HK-2 (cell line): ENCODE data around the gene HPS1.

Experiments used
- DNase-seq: peaks from one replicate; pipeline ENCODE4 v3.0.0-alpha.2; 2018; ENCODE audit not compliant: unreplicated experiment

HPS1 gene

GRCh38 chr10:98446661-98447221, at the start of gene HPS1:
Gene HPS1, minus strand, starts transcription at chr10:98446935. Its CDS starts 3,695 bp downstream, at chr10:98443240.
- DNase-seq = peak; percentile 82

GRCh38 chr10:98492763-98493162, 46.0 kb upstream of the HPS1 start:
- DNase-seq = no peak

GRCh38 chr10:98489561-98490481, 43.1 kb upstream of the HPS1 start:
- DNase-seq = no peak

GRCh38 chr10:98488669-98489430, 42.1 kb upstream of the HPS1 start:
- DNase-seq = no peak

GRCh38 chr10:98487649-98488048, 40.9 kb upstream of the HPS1 start:
- no peak for DNase-seq

- no peak for DNase-seq
These were observed 39.7 kb upstream of the HPS1 start for GRCh38 chr10:98486421-98486820.

GRCh38 chr10:98485959-98486358, 39.2 kb upstream of the HPS1 start:
- no peak for DNase-seq

- DNase-seq = no peak
These were observed 36.9 kb upstream of the HPS1 start for GRCh38 chr10:98483658-98484057.

GRCh38 chr10:98482096-98482495, 35.4 kb upstream of the HPS1 start:
- DNase-seq = no peak

- no peak for DNase-seq
These were observed 34.7 kb upstream of the HPS1 start for GRCh38 chr10:98481404-98481945.

GRCh38 chr10:98478430-98479222, 31.9 kb upstream of the HPS1 start:
- DNase-seq = no peak

- no peak for DNase-seq
These were observed 31.1 kb upstream of the HPS1 start for GRCh38 chr10:98477861-98478260.

- DNase-seq = no peak
These were observed 27.9 kb upstream of the HPS1 start for GRCh38 chr10:98474628-98475027.

- no peak for DNase-seq
These were observed 25.5 kb upstream of the HPS1 start for GRCh38 chr10:98472196-98472595.

- no peak for DNase-seq
These were observed 24.1 kb upstream of the HPS1 start for GRCh38 chr10:98470850-98471249.

- DNase-seq = no peak
These were observed 22.5 kb upstream of the HPS1 start for GRCh38 chr10:98469001-98469931.

GRCh38 chr10:98467506-98468318, 21.0 kb upstream of the HPS1 start:
- peak; percentile 77 for DNase-seq

- DNase-seq = no peak
These were observed 20.2 kb upstream of the HPS1 start for GRCh38 chr10:98466861-98467505.

GRCh38 chr10:98465866-98466265, 19.1 kb upstream of the HPS1 start:
- no peak for DNase-seq
